GM19324 (cell line): Measurements from ENCODE around the gene FAAP20.

ENCODE experiments used
- ATAC-seq: cut with Tn5 transposase; IDR thresholded peaks from one replicate; pipeline ENCODE4 v1.9.1; 2021; ENCODE audit warnings: mild to moderate bottlenecking, moderate library complexity; ENCODE audit not compliant: unreplicated experiment, low FRiP score

FAAP20 gene

GRCh38 chr1:2180297-2181245 is 14.0 kb downstream of the FAAP20 start:
- no peak for ATAC-seq

GRCh38 chr1:2179283-2180013 is 15.1 kb downstream of the FAAP20 start:
- ATAC-seq: no peak

GRCh38 chr1:2178875-2179274 is 15.7 kb downstream of the FAAP20 start:
- no peak for ATAC-seq

GRCh38 chr1:2177946-2178538 is 16.5 kb downstream of the FAAP20 start:
- no peak for ATAC-seq

GRCh38 chr1:2177541-2177940 is 17.0 kb downstream of the FAAP20 start:
- no peak for ATAC-seq

- no peak for ATAC-seq
Measured at GRCh38 chr1:2176615-2177014, 18.0 kb downstream of the FAAP20 start.

GRCh38 chr1:2175681-2176454 is 18.7 kb downstream of the FAAP20 start:
- no peak for ATAC-seq

GRCh38 chr1:2175055-2175414 is 19.5 kb downstream of the FAAP20 start:
- ATAC-seq: no peak

GRCh38 chr1:2174348-2175054 is 20.1 kb downstream of the FAAP20 start:
- no peak for ATAC-seq

- ATAC-seq: no peak
Measured at GRCh38 chr1:2173546-2174347, 20.8 kb downstream of the FAAP20 start.

GRCh38 chr1:2172551-2173146 is 21.9 kb downstream of the FAAP20 start:
- ATAC-seq: no peak

GRCh38 chr1:2172012-2172411 is 22.6 kb downstream of the FAAP20 start:
- ATAC-seq: no peak

- ATAC-seq: no peak
Measured at GRCh38 chr1:2170211-2170610, 24.4 kb downstream of the FAAP20 start.

GRCh38 chr1:2169200-2169836 is 25.3 kb downstream of the FAAP20 start:
- ATAC-seq: no peak

GRCh38 chr1:2168535-2168934 is 26.0 kb downstream of the FAAP20 start:
- no peak for ATAC-seq

GRCh38 chr1:2168090-2168489 is 26.5 kb downstream of the FAAP20 start:
- no peak for ATAC-seq

- ATAC-seq: no peak
Measured at GRCh38 chr1:2166695-2167094, 27.9 kb downstream of the FAAP20 start.

- ATAC-seq: no peak
Measured at GRCh38 chr1:2166254-2166653, 28.3 kb downstream of the FAAP20 start.
